Measurements from ENCODE around the gene SENP6.
"Not testable (repeated sequence)": the region's sequence is repeated elsewhere in the genome, so short reads cannot be mapped to it uniquely, and the experiment has no call there.

Gene SENP6

GRCh38 chr6:75609639-75610590 lies 8.2 kb downstream of the SENP6 start:
- DNase-seq = no peak

- no peak for DNase-seq
These were observed 9.5 kb downstream of the SENP6 start for GRCh38 chr6:75611011-75611701.

GRCh38 chr6:75611702-75612375 lies 10.2 kb downstream of the SENP6 start:
- no peak for DNase-seq

- DNase-seq = no peak
These were observed 10.8 kb downstream of the SENP6 start for GRCh38 chr6:75612434-75612833.

- DNase-seq = no peak
These were observed 11.4 kb downstream of the SENP6 start for GRCh38 chr6:75613056-75613501.

GRCh38 chr6:75618437-75618836 lies 16.8 kb downstream of the SENP6 start:
- DNase-seq = no peak

- DNase-seq = no peak
These were observed 17.7 kb downstream of the SENP6 start for GRCh38 chr6:75619230-75619899.

GRCh38 chr6:75620381-75621304 lies 19.0 kb downstream of the SENP6 start:
- no peak for DNase-seq

- no peak for DNase-seq
These were observed 20.2 kb downstream of the SENP6 start for GRCh38 chr6:75621846-75622245.

GRCh38 chr6:75623491-75623890 lies 21.8 kb downstream of the SENP6 start:
- DNase-seq = no peak

GRCh38 chr6:75624335-75624734 lies 22.7 kb downstream of the SENP6 start:
- DNase-seq = no peak

GRCh38 chr6:75624988-75625387 lies 23.3 kb downstream of the SENP6 start:
- DNase-seq = no peak

GRCh38 chr6:75626561-75626960 lies 24.9 kb downstream of the SENP6 start:
- DNase-seq = no peak

GRCh38 chr6:75627708-75628107 lies 26.0 kb downstream of the SENP6 start:
- not testable (repeated sequence) for DNase-seq

GRCh38 chr6:75631859-75632635 lies 30.4 kb downstream of the SENP6 start:
- no peak for DNase-seq

- DNase-seq = no peak
These were observed 31.4 kb downstream of the SENP6 start for GRCh38 chr6:75633045-75633444.

- no peak for DNase-seq
These were observed 40.6 kb downstream of the SENP6 start for GRCh38 chr6:75642311-75642710.

- no peak for DNase-seq
These were observed 41.5 kb downstream of the SENP6 start for GRCh38 chr6:75643173-75643572.

- no peak for DNase-seq
These were observed 54.8 kb downstream of the SENP6 start for GRCh38 chr6:75656479-75656878.

GRCh38 chr6:75657327-75657726 lies 55.6 kb downstream of the SENP6 start:
- DNase-seq = no peak

- no peak for DNase-seq
These were observed 64.9 kb downstream of the SENP6 start for GRCh38 chr6:75666592-75666991.

Data from NCI-H748 treated with DMSO at 0.1 percent for 48 hours (cell line).